Panc1 (cell line): ENCODE data around the gene KCNJ14. TPM values are rescaled to one million over a fixed set of nuclear protein-coding genes. Genes with fewer than 3 reads are reported as not detected.

Experiments used
- ATAC-seq: fragments of 200-7000 bp; cut with Tn5 transposase; 2 replicates; pipeline ENCODE4 v1.9.1; 2020; ENCODE audit warnings: mild to moderate bottlenecking, moderate library complexity
- BruUV-seq: library from RNA; stranded (reverse); fragments of 400-500 nt; replicated peaks from 2 replicates; lab custom pipeline; 2021; lab: Mats Ljungman, UMichigan
- CTCF ChIA-PET: fragments of 300-600 bp; sonication (Branson Sonifier 250); formaldehyde crosslinking; loops from one replicate; lab custom pipeline; 2022; ENCODE audit warnings: antibody characterized with exemption; lab: Charles Lee
- POLR2A ChIA-PET: fragments of 300-600 bp; sonication (Branson Sonifier 250); formaldehyde crosslinking; loops from one replicate; lab custom pipeline; 2022; ENCODE audit warnings: antibody characterized with exemption; lab: Charles Lee
- DNase-seq: peaks from one replicate; pipeline ENCODE4 v3.0.0-alpha.2; 2010; ENCODE audit warnings: low read depth, low spot score
- H3K27ac ChIP-seq: 2 replicates; pipeline ENCODE4 v1.5.1; 2011; ENCODE audit warnings: mild to moderate bottlenecking, low read length, inconsistent platforms
- H3K27me3 ChIP-seq: fragments of 200-500 bp; sonication (Bioruptor generic); 2 replicates; pipeline ENCODE4 v1.6.0; 2014; ENCODE audit warnings: low read length, inconsistent platforms; ENCODE audit not compliant: control insufficient read depth, insufficient read depth
- H3K36me3 ChIP-seq: fragments of 200-500 bp; sonication (Bioruptor generic); 2 replicates; pipeline ENCODE4 v1.5.1; 2014; ENCODE audit warnings: inconsistent platforms, mild to moderate bottlenecking, low read length, moderate library complexity; ENCODE audit not compliant: control insufficient read depth, insufficient read depth
- H3K4me1 ChIP-seq: 2 replicates; pipeline ENCODE4 v1.5.1; 2011; ENCODE audit warnings: inconsistent platforms, mild to moderate bottlenecking, low read length, moderate library complexity; ENCODE audit not compliant: control insufficient read depth, insufficient read depth
- H3K4me3 ChIP-seq, 2 experiments: 2 replicates each; pipeline ENCODE4 v1.5.1; 2011 to 2012; ENCODE audit warnings: low read depth in 2 of 2, low read length in 2 of 2, mild to moderate bottlenecking in 2 of 2, inconsistent platforms in 1 of 2, moderate library complexity in 1 of 2
- H3K9me3 ChIP-seq: fragments of 200-500 bp; sonication (Bioruptor generic); 2 replicates; pipeline ENCODE4 v1.5.1; 2014; ENCODE audit warnings: low read depth, mild to moderate bottlenecking, inconsistent platforms, low read length, moderate library complexity; ENCODE audit not compliant: control insufficient read depth, insufficient read depth
- CTCF ChIP-seq: fragments of 450-650 bp; IDR thresholded peaks from 2 replicates; pipeline ENCODE4 v1.5.1; 2017; ENCODE audit warnings: mild to moderate bottlenecking
- POLR2AphosphoS5 ChIP-seq: IDR thresholded peaks from 2 replicates; pipeline ENCODE4 v1.6.1; 2012; ENCODE audit warnings: mild to moderate bottlenecking, low read depth, low read length, moderate library complexity
- SIN3A ChIP-seq: IDR thresholded peaks from 2 replicates; pipeline ENCODE4 v1.6.1; 2012; ENCODE audit warnings: low read depth, mild to moderate bottlenecking, low read length, moderate library complexity, borderline replicate concordance; ENCODE audit not compliant: insufficient read depth
- TCF7L2 ChIP-seq: IDR thresholded peaks from 2 replicates; pipeline ENCODE4 v1.6.1; 2011; ENCODE audit warnings: mild to moderate bottlenecking, low read depth, low read length, inconsistent platforms
- in situ Hi-C: cut with HindIII; loops from 2 replicates; pipeline ENCODE4 v1.10.0; 2016; ENCODE audit warnings: low sequenced_read_pairs, low pct_unique_long_range_greater_than_20kb
- intact Hi-C: fragments of 100-400 bp; cut with micrococcal nuclease; formaldehyde crosslinking; loops from one replicate; pipeline ENCODE4 v1.10.0; 2022; ENCODE audit not compliant: unreplicated experiment
- total RNA-seq: library from RNA; stranded (reverse); gene quantifications from one replicate; pipeline ENCODE4 v1.2.1, GENCODE V29; 2021; ENCODE audit not compliant: unreplicated experiment
- TF ChIP-seq, protein P1 (sequence below), 2 experiments: IDR thresholded peaks; 2 replicates each; pipeline ENCODE4 v1.6.1; 2011 to 2012; ENCODE audit warnings: low read depth in 2 of 2, control low read depth in 1 of 2, low read length in 1 of 2, mild to moderate bottlenecking in 1 of 2, moderate library complexity in 1 of 2; ENCODE audit not compliant: insufficient read depth in 1 of 2

The KCNJ14 gene
- total RNA-seq, 1 experiment from 2014 or later, result 2.9 TPM

- no peaks in the 10 kb centered on the region for H3K4me1 ChIP-seq
- no peak overlapping the region for H3K27ac ChIP-seq
- no peaks in the 10 kb centered on the region for H3K9me3 ChIP-seq
- no peak for ATAC-seq
- H3K27me3 ChIP-seq, result no peaks in the 10 kb centered on the region
- CTCF ChIA-PET, result no interaction called here
- POLR2A ChIA-PET, result no interaction called here
- in situ Hi-C loops, result no loop called here
- no peaks in the 10 kb centered on the region for H3K36me3 ChIP-seq
- BruUV-seq, result no TSS peak
- TF ChIP-seq CTCF, result no peak
- intact Hi-C loops, result no loop called here
- DNase-seq, result no peak
- H3K4me3 ChIP-seq, result no peak overlapping the region
Measured at GRCh38 chr19:48415806-48416221, 39.6 kb upstream of the KCNJ14 start.

GRCh38 chr19:48417421-48417820, 38.0 kb upstream of the KCNJ14 start:
- in situ Hi-C loops (no loop called here), intact Hi-C loops (no loop called here)
- ATAC-seq, result no peak
- no peaks in the 10 kb centered on the region for H3K4me1 ChIP-seq
- no peaks in the 10 kb centered on the region for H3K36me3 ChIP-seq
- CTCF ChIA-PET, result no interaction called here
- no peak overlapping the region for H3K4me3 ChIP-seq
- BruUV-seq, result no TSS peak
- no peak for DNase-seq
- POLR2A ChIA-PET, result no interaction called here
- H3K27me3 ChIP-seq, result no peaks in the 10 kb centered on the region
- no peaks in the 10 kb centered on the region for H3K9me3 ChIP-seq
- no peak overlapping the region for H3K27ac ChIP-seq
- TF ChIP-seq SIN3A, result no peak
- no peak for TF ChIP-seq CTCF
- no peak for TF ChIP-seq TCF7L2
- TF ChIP-seq POLR2AphosphoS5, result no peak
- TF ChIP-seq, protein P1, sequence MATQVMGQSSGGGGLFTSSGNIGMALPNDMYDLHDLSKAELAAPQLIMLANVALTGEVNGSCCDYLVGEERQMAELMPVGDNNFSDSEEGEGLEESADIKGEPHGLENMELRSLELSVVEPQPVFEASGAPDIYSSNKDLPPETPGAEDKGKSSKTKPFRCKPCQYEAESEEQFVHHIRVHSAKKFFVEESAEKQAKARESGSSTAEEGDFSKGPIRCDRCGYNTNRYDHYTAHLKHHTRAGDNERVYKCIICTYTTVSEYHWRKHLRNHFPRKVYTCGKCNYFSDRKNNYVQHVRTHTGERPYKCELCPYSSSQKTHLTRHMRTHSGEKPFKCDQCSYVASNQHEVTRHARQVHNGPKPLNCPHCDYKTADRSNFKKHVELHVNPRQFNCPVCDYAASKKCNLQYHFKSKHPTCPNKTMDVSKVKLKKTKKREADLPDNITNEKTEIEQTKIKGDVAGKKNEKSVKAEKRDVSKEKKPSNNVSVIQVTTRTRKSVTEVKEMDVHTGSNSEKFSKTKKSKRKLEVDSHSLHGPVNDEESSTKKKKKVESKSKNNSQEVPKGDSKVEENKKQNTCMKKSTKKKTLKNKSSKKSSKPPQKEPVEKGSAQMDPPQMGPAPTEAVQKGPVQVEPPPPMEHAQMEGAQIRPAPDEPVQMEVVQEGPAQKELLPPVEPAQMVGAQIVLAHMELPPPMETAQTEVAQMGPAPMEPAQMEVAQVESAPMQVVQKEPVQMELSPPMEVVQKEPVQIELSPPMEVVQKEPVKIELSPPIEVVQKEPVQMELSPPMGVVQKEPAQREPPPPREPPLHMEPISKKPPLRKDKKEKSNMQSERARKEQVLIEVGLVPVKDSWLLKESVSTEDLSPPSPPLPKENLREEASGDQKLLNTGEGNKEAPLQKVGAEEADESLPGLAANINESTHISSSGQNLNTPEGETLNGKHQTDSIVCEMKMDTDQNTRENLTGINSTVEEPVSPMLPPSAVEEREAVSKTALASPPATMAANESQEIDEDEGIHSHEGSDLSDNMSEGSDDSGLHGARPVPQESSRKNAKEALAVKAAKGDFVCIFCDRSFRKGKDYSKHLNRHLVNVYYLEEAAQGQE (IDR thresholded peaks at IDR 0.05; ENCODE audit: insufficient read depth in 1 of 2, low read depth in 2 of 2, low read length in 1 of 2), result no peak
